Eye (tissue), 1 donor: ENCODE measurements around the gene SF3A1.

Experiments used
- DNase-seq: peaks from one replicate; pipeline ENCODE4 v3.0.0-alpha.2; 2015

The SF3A1 gene

DNA sequence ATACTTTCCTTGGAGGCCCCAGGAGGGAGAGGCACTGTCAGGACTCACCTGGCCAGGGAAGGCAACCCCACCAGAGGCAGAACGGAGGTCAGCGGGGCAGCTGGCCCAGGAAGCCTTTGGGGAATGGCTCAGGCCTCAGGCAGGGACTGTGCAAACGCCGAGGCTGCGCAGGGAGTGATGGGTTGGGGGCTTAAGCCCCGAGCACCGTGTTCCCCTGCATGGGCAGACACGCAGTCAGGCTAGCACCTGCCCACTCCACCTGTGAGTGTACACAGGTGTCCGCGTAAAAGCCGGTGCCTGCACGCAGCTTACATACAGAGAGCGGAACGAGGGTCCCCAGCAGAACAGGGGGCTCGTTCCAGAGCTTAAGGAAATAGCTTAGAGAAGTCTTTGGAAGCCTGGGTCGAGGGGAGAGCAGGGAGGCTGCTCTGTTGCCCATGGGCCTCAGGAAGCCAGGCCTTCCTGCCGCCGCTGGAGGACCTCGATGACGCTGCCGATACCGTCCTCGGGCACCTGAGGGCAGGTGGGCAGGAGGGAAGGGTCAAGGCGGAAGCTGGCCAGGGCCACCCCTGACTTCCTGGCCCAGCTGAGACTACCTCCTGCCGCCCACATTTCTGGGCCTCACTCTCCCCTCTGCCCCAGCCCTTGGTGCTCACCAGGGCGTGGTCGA, 71.4 kb downstream of the SF3A1 start:
- DNase-seq = no peak

GRCh38 chr22:30284666-30285065, 72.0 kb downstream of the SF3A1 start:
- DNase-seq = no peak

GRCh38 chr22:30284172-30284571, 72.5 kb downstream of the SF3A1 start:
- DNase-seq = no peak

- no peak for DNase-seq
These were observed 73.4 kb downstream of the SF3A1 start for GRCh38 chr22:30283342-30283741.

DNA sequence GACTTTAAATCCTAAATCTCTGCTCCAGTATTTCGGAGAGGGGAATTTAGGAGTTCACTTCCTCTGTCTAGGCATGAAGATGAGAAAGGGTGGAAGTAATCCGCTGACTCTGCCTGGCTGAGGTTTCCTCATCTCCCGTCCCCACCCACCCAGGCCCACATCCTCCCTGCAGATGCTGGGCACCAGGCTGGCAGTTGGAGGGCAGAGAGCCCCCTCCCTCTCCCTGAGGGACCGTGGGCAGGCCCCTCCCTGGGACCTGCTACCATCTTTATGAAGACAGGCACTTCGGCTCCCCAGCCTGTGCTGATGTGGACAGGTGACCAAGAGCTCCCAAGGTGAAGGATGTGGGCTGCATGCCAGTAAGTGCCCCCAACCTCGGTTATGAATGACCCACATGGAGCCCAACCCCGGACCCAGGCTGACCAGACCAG, 74.1 kb downstream of the SF3A1 start:
- DNase-seq = no peak
